GM18517 (cell line): ENCODE measurements around the gene SSMEM1.
"Not testable (repeated sequence)": the region's sequence is repeated elsewhere in the genome, so short reads cannot be mapped to it uniquely, and the experiment has no call there.

Source experiments
- ATAC-seq: cut with Tn5 transposase; IDR thresholded peaks from one replicate; pipeline ENCODE4 v1.9.1; 2021; ENCODE audit warnings: mild to moderate bottlenecking, moderate library complexity; ENCODE audit not compliant: unreplicated experiment

Gene SSMEM1

GRCh38 chr7:130207642-130208041 is at the start of gene SSMEM1:
SSMEM1 (plus strand) TSS chr7:130207860; CDS start chr7:130207911, 51 bp downstream.
- ATAC-seq = no peak

DNA sequence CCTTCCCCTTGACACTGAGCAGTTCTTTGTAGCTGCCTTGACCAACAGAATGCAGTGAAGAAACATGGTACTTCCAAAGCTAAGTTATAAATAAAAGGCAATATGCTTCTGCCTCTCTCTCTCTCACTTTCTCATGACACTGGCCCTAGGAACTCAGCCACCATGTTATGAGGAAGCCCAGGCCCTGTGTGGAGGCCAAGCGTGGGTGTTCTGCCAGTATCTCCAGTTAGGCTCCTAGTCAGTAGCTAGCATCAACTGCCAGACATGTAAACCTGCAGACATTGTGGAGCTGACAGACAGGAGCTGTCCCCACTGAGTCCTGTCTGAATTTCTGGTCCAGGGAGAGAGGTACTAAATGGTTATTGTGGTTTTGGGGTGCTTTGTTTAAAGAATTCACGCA is 47.6 kb upstream of the SSMEM1 start:
- no peak for ATAC-seq

GRCh38 chr7:130160455-130160854 is 47.2 kb upstream of the SSMEM1 start:
- no peak for ATAC-seq

DNA sequence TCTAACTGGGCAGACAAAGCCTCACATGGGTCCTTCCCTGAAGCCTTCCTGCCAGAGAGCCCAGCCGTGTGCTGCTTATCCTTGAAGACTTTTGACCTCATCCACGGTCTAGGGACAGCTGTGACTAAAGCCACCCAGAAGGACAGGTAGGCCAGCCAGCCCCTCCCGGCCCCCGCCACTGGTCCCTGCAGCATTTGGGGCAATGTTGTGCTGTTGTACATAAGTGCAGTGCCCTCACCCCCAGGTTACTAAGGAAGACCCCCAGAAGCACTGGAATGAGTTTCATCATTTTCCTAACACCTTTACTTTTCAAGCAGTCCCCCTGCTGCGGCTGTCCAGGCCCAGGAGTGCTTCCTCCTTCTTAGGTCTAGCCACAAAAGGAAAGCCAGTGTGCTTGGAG is 45.5 kb upstream of the SSMEM1 start:
- ATAC-seq = no peak

GRCh38 chr7:130174237-130174959 is 33.3 kb upstream of the SSMEM1 start:
- no peak for ATAC-seq

DNA sequence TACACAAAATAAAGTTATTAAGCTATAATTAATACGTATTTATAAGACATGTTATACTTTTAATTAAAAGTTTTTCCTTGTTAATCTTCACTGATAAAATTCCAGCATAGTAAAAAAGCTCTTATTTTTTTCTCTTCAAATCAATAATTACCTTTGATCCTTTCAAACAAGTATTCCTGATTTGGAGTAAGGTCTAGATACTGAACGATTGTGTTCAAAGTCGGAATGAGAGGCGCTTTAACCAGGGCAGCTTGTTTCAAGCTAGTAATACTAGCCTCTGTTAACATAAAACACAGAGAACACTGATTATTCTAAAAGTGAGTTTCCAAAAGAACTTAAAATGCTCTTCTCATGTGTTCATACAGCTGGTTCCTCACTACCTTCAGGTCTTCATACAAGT is 29.4 kb upstream of the SSMEM1 start:
- no peak for ATAC-seq

GRCh38 chr7:130179631-130180030 is 28.0 kb upstream of the SSMEM1 start:
- ATAC-seq = no peak

- ATAC-seq = no peak
Observed at GRCh38 chr7:130180571-130181262, 26.9 kb upstream of the SSMEM1 start.

- no peak for ATAC-seq
Observed at GRCh38 chr7:130181263-130181605, 26.4 kb upstream of the SSMEM1 start.

GRCh38 chr7:130182990-130183389 is 24.7 kb upstream of the SSMEM1 start:
- peak; percentile 88 for ATAC-seq

GRCh38 chr7:130184349-130184748 is 23.3 kb upstream of the SSMEM1 start:
- not testable (repeated sequence) for ATAC-seq

DNA sequence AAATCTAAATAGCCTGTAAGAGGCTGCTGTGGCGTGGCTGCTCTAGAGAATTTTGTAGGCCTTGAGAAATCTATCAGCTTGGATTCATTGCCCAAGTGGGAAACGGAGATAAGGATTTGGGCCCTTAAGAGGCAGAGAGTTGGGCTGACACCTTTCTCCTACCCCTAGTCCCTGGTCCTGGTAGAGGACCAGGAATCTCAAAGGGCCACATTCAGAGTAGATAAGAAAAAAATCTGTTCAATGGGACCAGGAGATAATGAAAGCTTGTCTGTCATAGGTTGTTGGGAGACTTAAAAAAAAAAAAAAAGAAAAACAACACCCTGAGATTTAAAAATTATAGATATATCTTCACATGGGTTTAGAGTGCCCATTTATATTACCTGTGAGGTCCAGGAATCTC is 20.3 kb upstream of the SSMEM1 start:
- no peak for ATAC-seq

- no peak for ATAC-seq
Observed at GRCh38 chr7:130189343-130189742, 18.3 kb upstream of the SSMEM1 start.

- ATAC-seq = no peak
Observed at GRCh38 chr7:130191791-130192190, 15.9 kb upstream of the SSMEM1 start.

GRCh38 chr7:130195396-130195795 is 12.3 kb upstream of the SSMEM1 start:
- ATAC-seq = no peak

DNA sequence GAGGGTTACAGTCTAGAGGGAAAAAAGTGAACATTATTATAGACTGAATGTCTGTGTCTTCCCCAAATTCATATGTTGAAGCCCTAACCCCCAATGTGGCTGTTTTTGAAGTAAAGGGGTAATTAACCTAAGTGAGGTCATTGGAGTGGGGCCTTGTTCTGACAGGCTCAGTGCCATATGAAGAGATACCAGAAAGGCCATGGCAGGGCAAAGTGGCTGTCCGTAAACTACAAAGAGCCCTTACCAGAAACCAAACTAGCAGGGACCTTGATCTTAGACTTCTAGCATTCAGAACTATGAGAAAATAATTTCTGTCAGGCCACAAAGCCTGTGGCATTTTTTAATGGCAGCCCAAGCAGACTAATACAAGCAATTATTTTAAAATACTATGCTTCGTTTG is 11.2 kb upstream of the SSMEM1 start:
- ATAC-seq = no peak

GRCh38 chr7:130197094-130197493 is 10.6 kb upstream of the SSMEM1 start:
- ATAC-seq = no peak

DNA sequence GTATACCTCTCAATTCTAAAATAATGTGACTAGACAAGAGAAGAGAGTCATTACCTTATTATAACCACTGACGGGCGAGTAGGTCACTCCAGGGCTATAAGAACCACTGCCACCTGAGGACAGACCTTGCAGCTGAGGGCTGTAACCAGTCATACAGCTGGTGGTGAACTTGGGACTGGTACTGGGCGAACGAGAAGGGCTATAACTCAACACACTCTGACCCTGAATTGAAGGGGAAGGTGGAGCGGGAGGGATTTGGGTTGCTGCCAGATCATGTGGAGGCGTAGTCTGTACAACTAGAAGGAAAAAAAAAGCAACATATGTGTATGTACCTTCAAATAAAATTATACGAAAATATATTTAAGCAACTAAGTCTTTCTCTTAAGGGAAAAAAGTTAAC is 5.9 kb upstream of the SSMEM1 start:
- no peak for ATAC-seq

DNA sequence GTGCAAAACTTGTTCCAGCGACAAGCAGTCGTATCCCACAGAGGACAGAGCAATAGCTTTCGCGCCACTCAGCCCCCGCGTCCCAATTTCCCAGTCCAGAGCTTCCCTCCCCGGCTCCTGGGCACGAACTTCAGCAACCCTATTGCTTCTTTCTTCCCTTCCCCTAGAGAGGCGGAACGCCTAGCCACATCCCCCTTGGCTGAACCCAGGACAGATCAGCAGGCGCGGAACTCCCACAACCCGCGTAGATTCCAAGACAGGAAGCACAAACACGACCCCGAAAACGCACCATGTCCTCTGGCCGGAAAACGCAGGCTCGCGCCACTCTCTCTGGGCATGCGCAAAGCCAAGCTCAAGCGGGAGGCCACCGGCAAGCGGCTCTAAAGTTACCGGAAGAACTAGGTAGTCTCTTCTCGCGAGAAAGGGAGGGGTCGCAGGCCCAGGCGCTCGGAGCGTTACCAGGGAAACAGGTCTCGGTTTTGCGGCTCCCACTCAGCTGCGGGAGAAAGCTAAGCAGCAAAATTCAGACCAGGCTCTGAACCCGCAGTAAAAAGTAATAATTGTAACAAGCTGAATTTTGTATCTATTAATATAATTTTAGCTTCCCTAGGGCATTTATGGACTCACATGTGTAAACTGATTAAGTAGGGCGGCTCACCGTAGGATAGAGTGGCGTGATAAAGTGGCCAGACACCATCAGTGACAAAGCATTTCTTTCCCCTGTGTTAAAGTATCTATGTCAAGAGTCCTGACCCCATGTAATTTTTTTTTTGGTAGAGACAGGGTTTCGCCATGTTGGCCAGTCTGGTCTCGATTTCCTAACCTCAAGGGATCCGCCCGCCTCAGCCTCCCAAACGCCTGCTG is 2.3 kb upstream of the SSMEM1 start, which contains the start of gene TMEM209:
Gene TMEM209 (minus strand): TSS at position 323 of the 864 bp plus-strand sequence. CDS start 31 bp downstream, at position 292.
- peak; percentile 96 for ATAC-seq

- ATAC-seq = no peak
Observed at GRCh38 chr7:130207033-130207432, 627 bp upstream of the SSMEM1 start.

- no peak for ATAC-seq
Observed at GRCh38 chr7:130208516-130208915, 856 bp downstream of the SSMEM1 start.
